ENCODE results near the gene GNL2. TPM values are rescaled to one million over a fixed set of nuclear protein-coding genes. Genes with fewer than 3 reads are reported as not detected.
"Not testable (repeated sequence)": the region's sequence is repeated elsewhere in the genome, so short reads cannot be mapped to it uniquely, and the experiment has no call there.

GNL2 gene
- total and polyA plus RNA-seq, 2 experiments from 2014 or later = 39.3 to 65.4 TPM

- no peaks in the 10 kb centered on the region for H3K9me2 ChIP-seq (ENCODE audit: insufficient read depth)
- H3K9ac ChIP-seq = no peak overlapping the region
- 98 to 100% methylated on average over 17 to 21 of the region's 21 CpGs for WGBS, 2 experiments (ENCODE audit: low coverage in 1 of 2, low lambda C conversion rate in 2 of 2, missing lambda C conversion rate in 2 of 2)
- peaks cover 6% of the 10 kb centered on the region for H3K4me1 ChIP-seq (ENCODE audit: insufficient read depth)
- peaks cover 97% of the 10 kb centered on the region for H3K79me2 ChIP-seq (ENCODE audit: insufficient read depth)
- TF ChIP-seq EZH2 (IDR thresholded peaks at IDR 0.05; ENCODE audit: insufficient read depth, poor library complexity, severe bottlenecking) (no peak), EZH2phosphoT487 (IDR thresholded peaks at IDR 0.05; ENCODE audit: insufficient read depth, low read depth) (no peak)
- H3K27me3 ChIP-seq (replicated peaks; ENCODE audit: insufficient read depth) = no peaks in the 10 kb centered on the region
- no peak overlapping the region for H2AFZ ChIP-seq
- peaks cover 63% of the 10 kb centered on the region for H3K36me3 ChIP-seq (ENCODE audit: low read depth)
- no peak overlapping the region for H3K27ac ChIP-seq
- H3K4me3 ChIP-seq = no peak overlapping the region
- DNase-seq = no peak
- in situ Hi-C loops (cut with MboI) = no loop called here
- H3F3A ChIP-seq (ENCODE audit: insufficient read depth) = peaks cover 8% of the 10 kb centered on the region
- no peaks in the 10 kb centered on the region for H4K20me1 ChIP-seq (ENCODE audit: insufficient read depth)
- H3K4me2 ChIP-seq (ENCODE audit: unreplicated experiment) = no peak overlapping the region
- H3K9me3 ChIP-seq (ENCODE audit: low read depth) = no peaks in the 10 kb centered on the region
Observed at GRCh38 chr1:37544530-37544929, 51.2 kb downstream of the GNL2 start.

DNA sequence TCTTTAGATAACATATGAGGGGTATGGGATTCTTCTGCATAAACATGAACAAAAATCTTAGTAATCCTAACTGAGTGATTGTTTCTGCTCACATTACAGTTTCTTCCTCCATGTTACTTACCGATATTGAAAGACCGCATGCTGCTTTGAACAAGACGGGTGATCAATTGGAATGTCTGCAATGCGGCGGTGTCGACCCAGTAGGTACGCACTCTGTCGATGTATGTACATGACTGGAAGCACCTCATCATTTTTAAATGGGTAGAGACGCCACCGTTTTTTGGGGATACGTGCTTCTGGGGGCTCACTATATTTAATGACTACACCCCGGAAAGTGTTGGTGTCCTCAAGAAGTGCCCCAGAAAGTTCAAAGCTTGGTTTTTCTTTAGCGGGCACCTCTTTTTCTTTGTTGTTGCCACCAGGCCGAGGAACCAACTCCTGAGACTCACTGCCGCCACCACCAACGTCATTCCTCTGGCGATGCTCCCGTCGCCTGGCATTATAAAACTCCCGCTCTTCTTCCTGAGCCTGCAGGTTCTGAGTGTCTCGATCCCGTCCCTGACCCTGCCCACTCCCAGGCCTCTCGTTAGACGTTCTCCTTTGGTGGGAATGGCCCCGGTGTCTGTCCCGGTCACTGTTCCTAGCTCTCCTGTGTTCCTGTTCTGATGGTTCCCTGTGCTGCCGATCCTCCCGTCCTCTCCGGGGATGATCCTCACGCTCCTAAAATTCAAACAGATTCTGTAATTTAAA lies 55.5 kb downstream of the GNL2 start:
- Histone ChIP-seq H3K4me2 (ENCODE audit: unreplicated experiment) (no peak overlapping the region), H2AFZ (no peak overlapping the region), H3K36me3 (ENCODE audit: low read depth) (peaks cover 58% of the 10 kb centered on the region), H3K79me2 (ENCODE audit: insufficient read depth) (peaks cover 90% of the 10 kb centered on the region), H3K4me3 (no peak overlapping the region), H3K27ac (no peak overlapping the region), H3K9me2 (ENCODE audit: insufficient read depth) (no peaks in the 10 kb centered on the region), H3K9ac (no peak overlapping the region), H3K9me3 (ENCODE audit: low read depth) (no peaks in the 10 kb centered on the region), H3K4me1 (ENCODE audit: insufficient read depth) (0 out of 2 replicates have a peak, but pooled peaks cover 3% of the 10 kb centered on the region), H4K20me1 (ENCODE audit: insufficient read depth) (no peaks in the 10 kb centered on the region), H3K27me3 (replicated peaks; ENCODE audit: insufficient read depth) (no peaks in the 10 kb centered on the region), H3F3A (ENCODE audit: insufficient read depth) (peaks cover 19% of the 10 kb centered on the region)
- in situ Hi-C loops (cut with MboI) = no loop called here
- TF ChIP-seq EZH2 (IDR thresholded peaks at IDR 0.05; ENCODE audit: insufficient read depth, poor library complexity, severe bottlenecking) = no peak
- WGBS, 2 experiments (ENCODE audit: low coverage in 1 of 2, low lambda C conversion rate in 2 of 2, missing lambda C conversion rate in 2 of 2) = 95% methylated on average over 30 of the region's 30 CpGs
- no peak for DNase-seq

- 90 to 91% methylated on average over 10 of the region's 10 CpGs for WGBS, 2 experiments (ENCODE audit: low coverage in 1 of 2, low lambda C conversion rate in 2 of 2, missing lambda C conversion rate in 2 of 2)
- Histone ChIP-seq H3K4me1 (ENCODE audit: insufficient read depth) (peaks cover 11% of the 10 kb centered on the region), H3F3A (ENCODE audit: insufficient read depth) (peaks cover 27% of the 10 kb centered on the region), H3K36me3 (ENCODE audit: low read depth) (peaks cover 53% of the 10 kb centered on the region), H3K79me2 (ENCODE audit: insufficient read depth) (peaks cover 81% of the 10 kb centered on the region)
- H3K9ac ChIP-seq; H3K27me3 ChIP-seq (replicated peaks; ENCODE audit: insufficient read depth); DNase-seq; H3K9me2 ChIP-seq (ENCODE audit: insufficient read depth); H3K27ac ChIP-seq; in situ Hi-C loops (cut with MboI); H3K9me3 ChIP-seq (ENCODE audit: low read depth); H3K4me2 ChIP-seq (ENCODE audit: unreplicated experiment); H3K4me3 ChIP-seq; H2AFZ ChIP-seq; H4K20me1 ChIP-seq (ENCODE audit: insufficient read depth): not testable (repeated sequence)
Observed at GRCh38 chr1:37539154-37539553, 56.6 kb downstream of the GNL2 start.

GRCh38 chr1:37537378-37537777 lies 58.4 kb downstream of the GNL2 start:
- Histone ChIP-seq H3K9me3 (ENCODE audit: low read depth) (no peaks in the 10 kb centered on the region), H3K79me2 (ENCODE audit: insufficient read depth) (peaks cover 72% of the 10 kb centered on the region), H3K27me3 (replicated peaks; ENCODE audit: insufficient read depth) (no peaks in the 10 kb centered on the region), H3K36me3 (ENCODE audit: low read depth) (peaks cover 48% of the 10 kb centered on the region), H4K20me1 (ENCODE audit: insufficient read depth) (no peaks in the 10 kb centered on the region), H2AFZ (no peak overlapping the region), H3K9me2 (ENCODE audit: insufficient read depth) (no peaks in the 10 kb centered on the region), H3K9ac (no peak overlapping the region), H3K4me2 (ENCODE audit: unreplicated experiment) (no peak overlapping the region), H3K4me1 (ENCODE audit: insufficient read depth) (peaks cover 19% of the 10 kb centered on the region), H3K27ac (peak overlapping the region; percentile 61), H3K4me3 (no peak overlapping the region), H3F3A (ENCODE audit: insufficient read depth) (peaks cover 32% of the 10 kb centered on the region)
- TF ChIP-seq EZH2phosphoT487 (IDR thresholded peaks at IDR 0.05; ENCODE audit: insufficient read depth, low read depth) (no peak), EZH2 (IDR thresholded peaks at IDR 0.05; ENCODE audit: insufficient read depth, poor library complexity, severe bottlenecking) (no peak)
- peak; percentile 66 for DNase-seq
- in situ Hi-C loops (cut with MboI) = no loop called here
- WGBS, 2 experiments (ENCODE audit: low coverage in 1 of 2, low lambda C conversion rate in 2 of 2, missing lambda C conversion rate in 2 of 2) = 77 to 79% methylated on average over 2 of the region's 2 CpGs

Data from GM23248 (cell line).